Ishikawa (cell line): ENCODE results near the gene SAA1.

ENCODE experiments used
- CEBPB ChIP-seq: IDR thresholded peaks from 2 replicates; pipeline ENCODE4 v1.6.1; 2012
- CREB1 ChIP-seq: IDR thresholded peaks from 2 replicates; pipeline ENCODE4 v1.6.1; 2012; ENCODE audit warnings: low read depth
- EGR1 ChIP-seq: IDR thresholded peaks from 2 replicates; pipeline ENCODE4 v1.6.1; 2012
- EP300 ChIP-seq: IDR thresholded peaks from 2 replicates; pipeline ENCODE4 v1.6.1; 2012; ENCODE audit warnings: borderline replicate concordance
- FOXM1 ChIP-seq: IDR thresholded peaks from 2 replicates; pipeline ENCODE4 v1.6.1; 2012; ENCODE audit warnings: low read depth, borderline replicate concordance
- NFIC ChIP-seq: IDR thresholded peaks from 2 replicates; pipeline ENCODE4 v1.6.1; 2012
- RAD21 ChIP-seq: IDR thresholded peaks from 2 replicates; pipeline ENCODE4 v1.6.1; 2012; ENCODE audit warnings: low read depth
- TAF1 ChIP-seq: IDR thresholded peaks from 2 replicates; pipeline ENCODE4 v1.6.1; 2012; ENCODE audit warnings: low read depth, mild to moderate bottlenecking
- TCF12 ChIP-seq: IDR thresholded peaks from 2 replicates; pipeline ENCODE4 v1.6.1; 2012; ENCODE audit warnings: low read depth
- TEAD4 ChIP-seq: IDR thresholded peaks from 2 replicates; pipeline ENCODE4 v1.6.1; 2012
- USF1 ChIP-seq: IDR thresholded peaks from 2 replicates; pipeline ENCODE4 v1.6.1; 2012
- YY1 ChIP-seq: IDR thresholded peaks from 2 replicates; pipeline ENCODE4 v1.6.1; 2012; ENCODE audit warnings: low read depth
- ZBTB7A ChIP-seq: IDR thresholded peaks from 2 replicates; pipeline ENCODE4 v1.6.1; 2012; ENCODE audit warnings: low read depth
- TF ChIP-seq, protein P1 (sequence below): IDR thresholded peaks from 2 replicates; pipeline ENCODE4 v1.6.1; 2012; ENCODE audit warnings: low read depth, mild to moderate bottlenecking
- TF ChIP-seq, protein P2 (sequence below): IDR thresholded peaks from 2 replicates; pipeline ENCODE4 v1.6.1; 2012

SAA1 gene

DNA sequence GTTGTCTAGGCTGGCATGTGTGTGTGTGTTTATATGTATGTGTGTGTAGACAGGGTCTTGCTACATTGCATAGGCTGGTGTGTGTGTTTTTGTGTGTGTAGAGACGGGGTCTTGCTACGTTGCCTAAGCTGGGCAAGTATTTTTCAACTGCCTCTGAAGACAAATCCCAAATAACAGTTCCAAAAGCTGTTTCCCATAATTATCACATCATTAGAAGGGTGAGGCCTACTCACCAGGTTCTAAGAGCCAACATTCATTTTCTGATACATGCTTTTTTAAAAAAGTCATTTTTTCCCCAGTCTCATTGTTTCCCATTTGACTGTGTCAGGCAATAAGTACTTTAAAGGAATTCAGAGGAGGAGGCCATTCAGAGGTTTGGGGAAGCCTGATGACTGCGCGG lies 22.8 kb downstream of the SAA1 start:
- TF ChIP-seq FOXM1 (no peak), EGR1 (no peak), TAF1 (no peak), YY1 (no peak), CEBPB (no peak), CREB1 (no peak), RAD21 (no peak), ZBTB7A (no peak), NFIC (no peak), EP300 (no peak)
- TF ChIP-seq, protein P1, sequence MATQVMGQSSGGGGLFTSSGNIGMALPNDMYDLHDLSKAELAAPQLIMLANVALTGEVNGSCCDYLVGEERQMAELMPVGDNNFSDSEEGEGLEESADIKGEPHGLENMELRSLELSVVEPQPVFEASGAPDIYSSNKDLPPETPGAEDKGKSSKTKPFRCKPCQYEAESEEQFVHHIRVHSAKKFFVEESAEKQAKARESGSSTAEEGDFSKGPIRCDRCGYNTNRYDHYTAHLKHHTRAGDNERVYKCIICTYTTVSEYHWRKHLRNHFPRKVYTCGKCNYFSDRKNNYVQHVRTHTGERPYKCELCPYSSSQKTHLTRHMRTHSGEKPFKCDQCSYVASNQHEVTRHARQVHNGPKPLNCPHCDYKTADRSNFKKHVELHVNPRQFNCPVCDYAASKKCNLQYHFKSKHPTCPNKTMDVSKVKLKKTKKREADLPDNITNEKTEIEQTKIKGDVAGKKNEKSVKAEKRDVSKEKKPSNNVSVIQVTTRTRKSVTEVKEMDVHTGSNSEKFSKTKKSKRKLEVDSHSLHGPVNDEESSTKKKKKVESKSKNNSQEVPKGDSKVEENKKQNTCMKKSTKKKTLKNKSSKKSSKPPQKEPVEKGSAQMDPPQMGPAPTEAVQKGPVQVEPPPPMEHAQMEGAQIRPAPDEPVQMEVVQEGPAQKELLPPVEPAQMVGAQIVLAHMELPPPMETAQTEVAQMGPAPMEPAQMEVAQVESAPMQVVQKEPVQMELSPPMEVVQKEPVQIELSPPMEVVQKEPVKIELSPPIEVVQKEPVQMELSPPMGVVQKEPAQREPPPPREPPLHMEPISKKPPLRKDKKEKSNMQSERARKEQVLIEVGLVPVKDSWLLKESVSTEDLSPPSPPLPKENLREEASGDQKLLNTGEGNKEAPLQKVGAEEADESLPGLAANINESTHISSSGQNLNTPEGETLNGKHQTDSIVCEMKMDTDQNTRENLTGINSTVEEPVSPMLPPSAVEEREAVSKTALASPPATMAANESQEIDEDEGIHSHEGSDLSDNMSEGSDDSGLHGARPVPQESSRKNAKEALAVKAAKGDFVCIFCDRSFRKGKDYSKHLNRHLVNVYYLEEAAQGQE = no peak

- TF ChIP-seq, protein P2, sequence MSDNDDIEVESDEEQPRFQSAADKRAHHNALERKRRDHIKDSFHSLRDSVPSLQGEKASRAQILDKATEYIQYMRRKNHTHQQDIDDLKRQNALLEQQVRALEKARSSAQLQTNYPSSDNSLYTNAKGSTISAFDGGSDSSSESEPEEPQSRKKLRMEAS = no peak
- TF ChIP-seq TEAD4 (no peak), RAD21 (no peak)
Observed at GRCh38 chr11:18294862-18295261, 28.8 kb downstream of the SAA1 start.

DNA sequence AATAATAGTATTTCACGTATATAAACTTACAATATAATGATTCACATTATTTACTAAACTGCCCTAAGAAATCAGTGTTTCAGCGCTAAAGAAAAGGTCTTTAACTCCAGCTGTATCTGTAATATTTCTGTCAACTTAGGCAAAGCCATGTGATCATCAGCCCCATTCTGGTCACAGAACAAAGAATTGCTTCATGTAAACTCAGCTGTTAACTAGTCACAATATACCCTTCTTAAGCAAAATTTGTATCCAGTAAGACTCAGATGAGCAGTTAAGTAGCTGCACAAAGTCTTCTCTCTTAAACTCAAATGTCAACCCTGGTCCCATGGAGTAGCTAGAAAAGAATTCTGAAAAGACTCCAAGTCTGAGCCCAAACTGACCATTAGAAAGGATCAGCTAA lies 29.3 kb downstream of the SAA1 start:
- TF ChIP-seq EP300 = no peak
- no peak for TF ChIP-seq TAF1
- no peak for TF ChIP-seq EGR1
- no peak for TF ChIP-seq TEAD4
- TF ChIP-seq ZBTB7A = no peak
- no peak for TF ChIP-seq USF1
- TF ChIP-seq RAD21 = no peak
- no peak for TF ChIP-seq NFIC
- no peak for TF ChIP-seq TCF12
- TF ChIP-seq, protein P2 = no peak
- no peak for TF ChIP-seq FOXM1
- TF ChIP-seq, protein P1 = no peak
- no peak for TF ChIP-seq CREB1
- no peak for TF ChIP-seq CEBPB
- no peak for TF ChIP-seq YY1

DNA sequence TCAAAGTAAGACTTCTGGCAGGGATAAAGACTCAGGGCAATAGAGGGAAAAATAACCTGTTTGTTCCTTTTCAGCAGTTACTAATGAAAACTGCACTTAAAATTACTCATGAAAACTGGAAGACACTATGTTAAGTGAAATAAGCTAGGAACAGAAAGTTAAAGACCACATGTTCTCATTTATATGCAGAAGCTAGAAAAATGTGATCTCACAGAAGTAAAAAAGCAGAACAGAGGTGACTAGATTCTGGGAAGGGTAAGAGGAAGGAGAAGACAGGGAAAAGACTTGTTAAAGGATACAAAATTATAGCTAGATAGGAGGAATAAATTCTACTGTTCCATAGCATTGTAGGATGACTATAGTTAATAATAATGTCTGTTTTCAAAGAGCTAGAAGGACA lies 33.7 kb downstream of the SAA1 start:
- TF ChIP-seq CEBPB (no peak), USF1 (no peak), CREB1 (no peak), ZBTB7A (no peak), TCF12 (no peak), TAF1 (no peak), EGR1 (no peak), TEAD4 (no peak), NFIC (no peak), FOXM1 (no peak), EP300 (no peak), YY1 (no peak), RAD21 (no peak)
- TF ChIP-seq, protein P2 = no peak
- TF ChIP-seq, protein P1 = no peak

- TF ChIP-seq YY1 (no peak), ZBTB7A (no peak), CREB1 (no peak), TAF1 (no peak), TEAD4 (no peak), NFIC (no peak)
- TF ChIP-seq, protein P2 = no peak
Observed at GRCh38 chr11:18304745-18305144, 38.7 kb downstream of the SAA1 start.
